ENCODE results near the gene MAML2.

Gene MAML2

DNA sequence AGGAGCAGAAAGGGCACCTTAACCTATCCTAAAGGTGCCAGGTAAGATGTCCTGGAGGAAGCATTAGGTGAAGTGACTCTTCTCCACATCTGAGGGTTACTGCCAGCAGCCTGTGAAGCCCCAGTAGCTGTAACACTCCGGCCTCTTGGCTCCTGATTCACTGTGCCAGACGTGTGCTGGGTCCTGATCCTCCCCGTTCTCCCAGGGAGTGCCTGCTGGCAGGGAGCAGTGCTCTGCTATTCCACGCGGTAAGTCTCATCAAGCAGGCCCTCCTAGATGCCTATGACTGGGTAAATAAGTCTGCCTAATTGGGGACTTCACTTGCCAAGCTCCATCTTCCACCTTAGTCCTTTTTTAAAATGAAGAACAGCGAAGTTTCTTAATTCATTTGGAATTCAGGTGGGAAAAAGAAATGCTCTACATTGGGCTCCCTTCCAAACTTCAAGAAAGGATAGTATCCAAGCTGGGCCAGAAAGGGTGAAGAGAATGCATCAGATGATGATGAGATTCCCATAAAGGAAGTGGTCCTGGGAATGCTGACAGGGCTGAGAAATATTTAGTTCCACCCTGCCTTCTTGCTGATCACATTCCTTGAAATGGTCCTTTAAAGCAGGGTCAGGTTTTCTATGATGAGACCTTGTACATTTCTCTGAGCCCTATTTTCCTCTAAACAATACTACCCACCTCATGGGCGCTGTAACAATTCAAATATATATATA is 188.0 kb downstream of the MAML2 start:
- H2AFZ ChIP-seq (ENCODE audit: low read depth, low read length): no peak overlapping the region
- no peaks in the 10 kb centered on the region for H3K36me3 ChIP-seq (ENCODE audit: insufficient read depth, low read length)
- peaks cover 56% of the 10 kb centered on the region for H3K4me1 ChIP-seq (ENCODE audit: insufficient read depth, low read length)
- no peaks in the 10 kb centered on the region for H3K9me3 ChIP-seq (ENCODE audit: low read length)
- H3K4me3 ChIP-seq (ENCODE audit: low read length): no peak overlapping the region
- H3K27me3 ChIP-seq (ENCODE audit: insufficient read depth, low read length): no peaks in the 10 kb centered on the region

DNA sequence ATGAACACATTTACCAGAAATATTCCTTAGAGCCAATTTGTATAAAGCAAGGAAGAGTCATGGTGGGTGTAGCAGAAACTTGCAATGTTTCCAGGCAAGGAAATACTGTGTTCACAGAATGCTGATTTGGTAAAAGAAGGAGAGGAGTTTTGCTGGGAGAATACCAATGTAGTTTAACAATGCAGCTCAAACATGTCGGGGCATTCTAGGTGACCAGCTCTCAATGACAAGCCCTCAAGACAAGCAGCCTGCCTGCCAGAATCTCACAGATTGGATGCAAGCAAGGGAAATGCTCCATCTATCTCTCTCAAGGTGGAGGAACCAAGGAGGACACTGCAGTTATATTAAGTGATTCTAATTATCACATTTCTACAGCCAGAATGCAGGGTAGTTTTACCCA is 190.4 kb downstream of the MAML2 start:
- peaks cover 70% of the 10 kb centered on the region for H3K4me1 ChIP-seq (ENCODE audit: insufficient read depth, low read length)
- H3K27me3 ChIP-seq (ENCODE audit: insufficient read depth, low read length): no peaks in the 10 kb centered on the region
- H3K9me3 ChIP-seq (ENCODE audit: low read length): no peaks in the 10 kb centered on the region
- H3K4me3 ChIP-seq (ENCODE audit: low read length): no peak overlapping the region
- H2AFZ ChIP-seq (ENCODE audit: low read depth, low read length): no peak overlapping the region
- no peaks in the 10 kb centered on the region for H3K36me3 ChIP-seq (ENCODE audit: insufficient read depth, low read length)

DNA sequence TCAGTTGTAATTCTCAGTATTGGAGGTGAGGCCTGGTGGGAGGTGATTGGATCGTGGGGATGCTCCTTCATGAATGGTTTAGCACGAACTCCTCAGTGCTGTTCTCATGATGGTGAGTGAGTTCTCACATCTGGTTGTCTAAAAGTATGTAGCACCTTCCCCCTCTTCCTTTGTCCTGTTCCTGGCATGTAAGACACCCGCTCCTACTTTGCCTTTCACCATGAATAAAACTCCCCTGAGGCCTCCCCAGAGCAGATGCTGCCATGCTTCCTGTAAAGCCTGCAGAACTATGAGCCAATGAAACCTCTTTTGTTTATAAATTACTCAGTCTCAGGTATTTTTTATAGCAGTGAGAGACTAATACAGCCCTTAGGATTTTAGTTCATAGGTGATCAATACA is 191.5 kb downstream of the MAML2 start:
- peaks cover 81% of the 10 kb centered on the region for H3K4me1 ChIP-seq (ENCODE audit: insufficient read depth, low read length)

DNA sequence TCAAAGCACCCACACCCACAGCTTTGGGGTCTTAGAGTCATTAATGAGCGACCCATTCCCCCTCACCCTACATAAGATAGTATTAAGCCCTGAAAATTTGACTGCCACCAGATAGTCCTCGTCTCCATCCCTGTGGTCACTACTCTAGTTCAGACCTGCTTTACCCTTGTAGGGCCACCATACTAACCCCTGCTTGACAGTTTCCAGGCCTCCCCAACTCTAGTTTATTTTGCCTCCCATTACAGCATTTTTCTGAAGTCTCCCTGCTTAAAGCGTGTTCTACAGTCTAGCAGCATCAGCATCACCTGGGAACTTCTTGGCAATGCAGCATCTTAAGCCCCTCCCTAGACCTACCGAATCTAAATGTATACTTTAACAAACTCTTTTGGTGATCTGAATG is 192.4 kb downstream of the MAML2 start:
- Histone ChIP-seq H3K4me1 (ENCODE audit: insufficient read depth, low read length) (peaks cover 76% of the 10 kb centered on the region), H3K4me3 (ENCODE audit: low read length) (no peak overlapping the region), H3K27me3 (ENCODE audit: insufficient read depth, low read length) (no peaks in the 10 kb centered on the region), H2AFZ (ENCODE audit: low read depth, low read length) (no peak overlapping the region), H3K9me3 (ENCODE audit: low read length) (no peaks in the 10 kb centered on the region), H3K36me3 (ENCODE audit: insufficient read depth, low read length) (no peaks in the 10 kb centered on the region)

More for the DNA sequence above, 191.5 kb downstream of the MAML2 start:
- Histone ChIP-seq H2AFZ (ENCODE audit: low read depth, low read length) (no peak overlapping the region), H3K36me3 (ENCODE audit: insufficient read depth, low read length) (no peaks in the 10 kb centered on the region), H3K27me3 (ENCODE audit: insufficient read depth, low read length) (no peaks in the 10 kb centered on the region), H3K9me3 (ENCODE audit: low read length) (no peaks in the 10 kb centered on the region), H3K4me3 (ENCODE audit: low read length) (no peak overlapping the region)

DNA sequence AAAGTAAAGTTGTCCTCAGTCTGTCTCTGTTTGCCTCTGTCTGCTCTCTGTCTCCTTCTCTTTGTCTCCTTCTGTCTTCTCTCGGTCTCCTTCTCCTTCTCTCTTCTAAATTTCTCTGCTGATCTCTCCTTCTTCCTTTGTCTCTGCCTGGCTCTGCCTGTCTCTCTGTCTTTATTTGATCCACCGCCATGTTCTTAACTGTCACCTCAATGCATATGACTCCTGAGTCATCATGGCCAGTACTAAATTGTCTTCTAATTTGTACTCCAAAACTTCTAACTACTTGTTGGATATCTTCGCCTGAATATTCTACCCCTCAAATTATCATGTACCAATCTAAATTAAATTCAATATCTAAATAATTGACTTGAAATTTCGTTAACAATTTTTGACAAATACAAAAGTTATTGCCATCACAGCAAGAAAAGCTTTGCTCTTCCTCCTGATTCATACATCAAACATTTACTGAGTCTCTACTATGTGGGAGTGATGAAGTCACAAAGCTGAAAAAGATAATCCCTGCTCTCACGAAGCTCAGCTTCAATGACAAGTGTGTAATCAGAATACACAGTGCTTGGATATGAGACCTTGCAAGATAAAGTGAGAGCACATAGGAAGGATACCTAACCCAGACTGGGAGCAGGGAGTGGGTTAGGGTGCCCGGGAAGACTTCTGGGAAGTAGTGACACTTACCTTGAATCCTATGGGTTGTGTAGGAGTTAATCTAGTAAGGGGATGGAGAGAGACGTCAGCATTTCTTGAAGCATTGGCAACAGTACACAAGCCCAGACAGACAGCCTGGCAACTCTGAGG is 193.0 kb downstream of the MAML2 start:
- H2AFZ ChIP-seq (ENCODE audit: low read depth, low read length): no peak overlapping the region
- no peaks in the 10 kb centered on the region for H3K9me3 ChIP-seq (ENCODE audit: low read length)
- H3K4me1 ChIP-seq (ENCODE audit: insufficient read depth, low read length): peaks cover 75% of the 10 kb centered on the region
- no peaks in the 10 kb centered on the region for H3K27me3 ChIP-seq (ENCODE audit: insufficient read depth, low read length)
- no peak overlapping the region for H3K4me3 ChIP-seq (ENCODE audit: low read length)
- no peaks in the 10 kb centered on the region for H3K36me3 ChIP-seq (ENCODE audit: insufficient read depth, low read length)

DNA sequence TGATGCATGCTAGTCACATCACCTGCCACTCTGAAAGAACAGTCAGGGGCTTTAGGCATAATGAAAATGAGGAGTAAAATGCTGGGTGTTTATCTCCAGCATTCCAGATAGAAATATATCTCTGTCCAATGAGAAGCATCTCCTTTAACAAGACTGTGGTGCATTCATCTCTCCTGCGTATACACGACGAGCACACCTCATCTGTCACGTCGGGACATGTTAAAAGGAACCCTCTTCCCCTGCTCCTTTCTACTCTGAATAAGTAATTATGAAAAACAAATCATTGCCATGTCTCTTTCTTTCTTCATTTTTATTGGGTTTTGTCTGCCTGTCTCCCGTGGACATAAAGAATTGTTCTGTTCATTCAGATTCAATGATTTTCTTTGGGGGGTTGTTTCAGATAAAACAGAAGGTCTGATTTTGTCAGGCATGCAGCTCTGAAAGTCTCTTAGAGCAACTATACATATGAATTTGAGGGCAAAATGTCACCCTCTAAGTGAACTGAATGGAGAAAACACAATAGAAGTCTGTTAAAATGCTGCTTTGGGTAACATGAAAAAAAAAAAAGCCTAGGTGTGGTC is 195.0 kb downstream of the MAML2 start:
- peaks cover 80% of the 10 kb centered on the region for H3K4me1 ChIP-seq (ENCODE audit: insufficient read depth, low read length)
- no peaks in the 10 kb centered on the region for H3K36me3 ChIP-seq (ENCODE audit: insufficient read depth, low read length)
- H3K4me3 ChIP-seq (ENCODE audit: low read length): no peak overlapping the region
- H2AFZ ChIP-seq (ENCODE audit: low read depth, low read length): no peak overlapping the region
- no peaks in the 10 kb centered on the region for H3K9me3 ChIP-seq (ENCODE audit: low read length)
- H3K27me3 ChIP-seq (ENCODE audit: insufficient read depth, low read length): no peaks in the 10 kb centered on the region

DNA sequence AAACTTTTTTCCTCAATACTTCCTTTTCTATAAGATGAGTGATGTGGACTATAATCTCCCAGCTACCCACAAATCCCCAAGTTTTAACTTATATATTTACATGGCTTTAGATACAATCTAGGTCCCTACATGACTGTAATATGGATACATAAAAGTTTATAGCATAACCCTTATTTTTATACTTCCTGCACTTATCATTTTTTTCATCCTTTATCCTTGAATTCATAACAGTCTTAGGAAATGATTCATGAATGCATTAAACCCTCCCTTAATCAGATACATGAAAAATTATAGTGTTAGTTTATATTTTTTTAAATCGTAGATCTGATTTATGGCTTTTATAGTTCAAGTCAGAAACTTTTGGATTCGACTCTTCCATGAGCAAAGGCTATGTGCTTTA is 195.8 kb downstream of the MAML2 start:
- Histone ChIP-seq H3K4me3 (ENCODE audit: low read length) (no peak overlapping the region), H2AFZ (ENCODE audit: low read depth, low read length) (no peak overlapping the region), H3K4me1 (ENCODE audit: insufficient read depth, low read length) (peaks cover 81% of the 10 kb centered on the region), H3K9me3 (ENCODE audit: low read length) (no peaks in the 10 kb centered on the region), H3K36me3 (ENCODE audit: insufficient read depth, low read length) (no peaks in the 10 kb centered on the region), H3K27me3 (ENCODE audit: insufficient read depth, low read length) (no peaks in the 10 kb centered on the region)

DNA sequence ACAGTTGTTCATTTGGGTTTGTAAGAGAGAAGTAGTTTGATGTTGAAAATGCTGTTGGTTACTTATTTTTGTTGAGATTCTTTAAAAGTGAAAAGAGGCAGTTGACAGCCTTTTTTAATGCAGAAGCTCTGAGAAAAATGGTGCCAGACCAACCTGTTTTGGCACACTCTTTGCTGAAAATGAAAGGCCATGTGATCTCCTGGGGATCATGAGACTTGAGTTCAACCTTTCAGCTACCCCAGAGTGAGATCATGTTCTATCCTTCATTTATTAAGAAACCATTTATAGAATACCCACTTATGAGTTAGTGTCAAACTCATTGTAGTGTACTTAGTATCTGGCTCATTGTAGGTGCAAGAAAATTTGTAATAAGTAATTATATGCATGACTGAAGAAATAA is 196.2 kb downstream of the MAML2 start:
- H3K9me3 ChIP-seq (ENCODE audit: low read length): no peaks in the 10 kb centered on the region
- peaks cover 81% of the 10 kb centered on the region for H3K4me1 ChIP-seq (ENCODE audit: insufficient read depth, low read length)
- no peaks in the 10 kb centered on the region for H3K36me3 ChIP-seq (ENCODE audit: insufficient read depth, low read length)
- H2AFZ ChIP-seq (ENCODE audit: low read depth, low read length): no peak overlapping the region
- no peaks in the 10 kb centered on the region for H3K27me3 ChIP-seq (ENCODE audit: insufficient read depth, low read length)
- H3K4me3 ChIP-seq (ENCODE audit: low read length): no peak overlapping the region

DNA sequence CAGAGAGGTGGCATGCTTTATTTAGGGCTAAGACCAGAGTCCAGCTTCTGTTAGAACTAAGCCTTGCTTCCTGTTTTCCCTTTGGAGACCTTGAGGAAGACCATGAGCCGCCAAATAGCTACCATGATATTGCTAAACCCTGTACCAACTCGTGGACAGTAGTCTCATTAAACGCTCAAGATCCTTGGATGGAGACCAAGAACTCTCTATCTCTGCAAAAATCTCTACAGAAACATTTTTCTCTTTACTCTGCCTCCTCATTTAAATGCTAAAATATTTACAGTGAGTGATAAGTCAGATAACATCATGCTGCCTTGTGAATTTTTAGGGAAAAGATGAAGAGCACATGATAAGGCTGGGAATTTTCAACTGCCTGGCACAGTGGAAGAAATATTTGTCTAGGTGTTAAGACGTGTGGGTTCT is 197.8 kb downstream of the MAML2 start:
- no peaks in the 10 kb centered on the region for H3K36me3 ChIP-seq (ENCODE audit: insufficient read depth, low read length)

DNA sequence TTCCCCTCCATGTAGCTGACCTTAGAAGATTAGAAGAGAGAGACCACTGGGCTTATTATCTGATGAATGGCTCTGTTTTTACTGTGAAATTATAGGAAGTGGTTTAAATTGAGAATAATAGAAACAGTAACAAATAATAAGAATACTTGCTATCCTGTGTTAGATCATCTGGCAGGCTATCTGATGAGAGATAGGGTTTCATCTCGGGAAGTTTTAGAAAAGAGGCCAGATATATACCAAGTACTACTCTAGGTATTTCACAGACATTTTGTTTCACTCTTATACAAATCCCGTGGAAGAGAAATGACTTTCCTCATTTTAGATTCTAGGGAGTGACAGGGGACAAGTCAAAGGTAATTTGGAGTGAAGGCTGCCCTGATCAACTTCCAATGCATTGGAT is 198.4 kb downstream of the MAML2 start:
- Histone ChIP-seq H3K36me3 (ENCODE audit: insufficient read depth, low read length) (no peaks in the 10 kb centered on the region), H3K9me3 (ENCODE audit: low read length) (no peaks in the 10 kb centered on the region), H3K27me3 (ENCODE audit: insufficient read depth, low read length) (no peaks in the 10 kb centered on the region), H3K4me1 (ENCODE audit: insufficient read depth, low read length) (peaks cover 70% of the 10 kb centered on the region), H2AFZ (ENCODE audit: low read depth, low read length) (no peak overlapping the region), H3K4me3 (ENCODE audit: low read length) (no peak overlapping the region)

More for the DNA sequence above, 197.8 kb downstream of the MAML2 start:
- Histone ChIP-seq H3K4me3 (ENCODE audit: low read length) (no peak overlapping the region), H3K9me3 (ENCODE audit: low read length) (no peaks in the 10 kb centered on the region), H3K4me1 (ENCODE audit: insufficient read depth, low read length) (peaks cover 72% of the 10 kb centered on the region), H3K27me3 (ENCODE audit: insufficient read depth, low read length) (no peaks in the 10 kb centered on the region), H2AFZ (ENCODE audit: low read depth, low read length) (no peak overlapping the region)

DNA sequence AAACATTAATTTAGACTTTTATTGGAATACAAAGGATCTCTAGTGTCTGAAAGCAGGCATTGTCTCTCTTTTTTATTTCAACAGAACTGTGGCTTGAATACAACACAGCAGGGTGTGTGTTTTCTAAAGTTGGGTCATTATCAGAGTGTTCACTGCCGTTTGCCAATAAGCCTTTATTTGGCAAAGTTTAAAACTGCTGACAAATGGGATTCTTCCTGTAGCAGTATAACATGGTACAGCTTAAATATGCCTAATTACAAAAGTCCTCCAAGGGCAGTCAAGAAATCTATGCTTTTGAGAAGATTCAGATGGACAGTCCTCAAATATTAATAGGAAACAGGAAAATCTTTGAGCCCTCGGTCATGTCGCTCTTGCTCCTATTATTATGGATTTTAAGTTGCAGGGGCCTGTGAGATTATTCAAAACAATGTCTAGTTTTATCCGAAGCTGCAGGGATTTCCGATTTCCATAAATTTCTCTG is 199.9 kb downstream of the MAML2 start:
- no peaks in the 10 kb centered on the region for H3K9me3 ChIP-seq (ENCODE audit: low read length)
- no peak overlapping the region for H3K4me3 ChIP-seq (ENCODE audit: low read length)
- H2AFZ ChIP-seq (ENCODE audit: low read depth, low read length): no peak overlapping the region
- H3K4me1 ChIP-seq (ENCODE audit: insufficient read depth, low read length): peaks cover 65% of the 10 kb centered on the region
- H3K36me3 ChIP-seq (ENCODE audit: insufficient read depth, low read length): no peaks in the 10 kb centered on the region
- no peaks in the 10 kb centered on the region for H3K27me3 ChIP-seq (ENCODE audit: insufficient read depth, low read length)

DNA sequence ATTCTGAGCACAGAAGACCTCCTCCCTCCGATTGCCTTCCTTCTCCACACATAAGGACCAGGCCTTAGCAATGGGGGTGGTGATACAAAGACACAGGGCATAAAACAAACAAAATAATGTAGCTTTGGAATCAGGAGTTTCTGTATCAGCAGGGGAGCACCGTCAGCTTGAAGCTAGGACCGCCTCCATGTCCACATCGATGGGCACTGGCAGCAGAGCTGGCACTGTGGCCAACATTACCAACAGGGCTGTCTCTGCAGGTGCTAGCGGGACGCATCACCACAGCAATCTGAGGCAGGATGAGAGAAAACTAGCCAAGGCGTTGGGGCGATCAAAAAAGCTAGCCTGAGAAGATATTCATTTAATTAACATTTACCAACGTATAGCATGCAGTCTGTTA is 201.4 kb downstream of the MAML2 start:
- no peaks in the 10 kb centered on the region for H3K36me3 ChIP-seq (ENCODE audit: insufficient read depth, low read length)

DNA sequence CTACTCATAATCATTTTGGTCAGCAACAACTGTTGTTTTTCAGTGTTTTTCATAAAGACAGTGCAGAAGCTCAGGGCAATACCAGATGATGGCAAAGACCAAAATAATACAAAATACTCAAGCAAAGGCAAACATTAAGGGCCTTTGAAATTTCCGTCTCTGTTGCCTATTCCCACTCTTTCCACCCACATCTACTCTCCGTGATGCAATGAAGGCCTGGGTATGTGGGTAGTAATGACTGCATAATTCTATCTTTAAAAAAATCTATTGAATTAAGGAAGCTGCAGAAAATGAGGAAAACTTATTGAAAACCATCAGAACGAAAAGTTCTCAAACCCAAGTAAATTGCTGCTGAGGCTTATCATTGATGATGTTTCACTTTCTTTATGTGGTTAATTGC is 203.3 kb downstream of the MAML2 start:
- no peaks in the 10 kb centered on the region for H3K36me3 ChIP-seq (ENCODE audit: insufficient read depth, low read length)
- H2AFZ ChIP-seq (ENCODE audit: low read depth, low read length): no peak overlapping the region
- H3K9me3 ChIP-seq (ENCODE audit: low read length): no peaks in the 10 kb centered on the region
- no peaks in the 10 kb centered on the region for H3K27me3 ChIP-seq (ENCODE audit: insufficient read depth, low read length)
- H3K4me3 ChIP-seq (ENCODE audit: low read length): no peak overlapping the region
- peaks cover 62% of the 10 kb centered on the region for H3K4me1 ChIP-seq (ENCODE audit: insufficient read depth, low read length)

More for the DNA sequence above, 201.4 kb downstream of the MAML2 start:
- H3K27me3 ChIP-seq (ENCODE audit: insufficient read depth, low read length): no peaks in the 10 kb centered on the region
- peaks cover 64% of the 10 kb centered on the region for H3K4me1 ChIP-seq (ENCODE audit: insufficient read depth, low read length)
- H2AFZ ChIP-seq (ENCODE audit: low read depth, low read length): no peak overlapping the region
- H3K9me3 ChIP-seq (ENCODE audit: low read length): no peaks in the 10 kb centered on the region
- H3K4me3 ChIP-seq (ENCODE audit: low read length): no peak overlapping the region

All from neuron (in vitro differentiated cells).